ENCODE results near the gene AP5S1. TPM values are rescaled to one million over a fixed set of nuclear protein-coding genes. Genes with fewer than 3 reads are reported as not detected.

Gene AP5S1
- total and polyA plus RNA-seq, 2 of the 13 experiments (the other 11 are each of a cell fraction or from before 2014, with no cell fraction given) = 7.9 to 23.2 TPM

DNA sequence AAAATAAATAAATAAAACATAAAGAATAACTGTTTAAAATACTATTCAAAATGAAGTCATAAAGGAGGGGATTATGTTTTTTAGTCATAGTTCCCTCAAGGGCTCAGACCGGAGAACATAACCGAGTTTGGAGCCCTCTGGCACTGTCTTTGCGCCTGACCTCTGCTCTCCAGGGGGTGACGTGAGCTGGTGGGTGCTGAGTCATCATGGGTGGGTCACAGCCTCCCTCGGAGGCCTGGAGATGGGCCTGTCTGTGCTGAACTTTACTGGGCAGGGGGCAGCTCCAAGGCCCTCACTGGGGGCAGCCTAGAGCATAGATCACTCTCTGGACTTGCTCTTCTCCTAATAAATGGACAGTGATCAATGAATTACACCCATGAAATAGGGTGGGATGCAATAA, 23.1 kb downstream of the AP5S1 start (continued):
- TF ChIP-seq DPF2 (CRISPR knock-in tag; IDR thresholded peaks at IDR 0.05; ENCODE audit: borderline replicate concordance, low read depth) (no peak), ZNF749 (CRISPR knock-in tag; IDR thresholded peaks at IDR 0.05; ENCODE audit: borderline replicate concordance) (no peak), SMARCE1 (IDR thresholded peaks at IDR 0.05; ENCODE audit: borderline replicate concordance) (no peak), DNMT3B (CRISPR knock-in tag; conservative IDR thresholded peaks at IDR 0.05) (no peak), SRF (IDR thresholded peaks at IDR 0.05; ENCODE audit: low read depth, low read length) (no peak), HNRNPUL1 (IDR thresholded peaks at IDR 0.05; ENCODE audit: low read depth, low read length) (no peak), TARDBP (CRISPR knock-in tag; IDR thresholded peaks at IDR 0.05) (no peak), MTA1 (CRISPR knock-in tag; IDR thresholded peaks at IDR 0.05; ENCODE audit: borderline replicate concordance) (no peak), CBX1 (IDR thresholded peaks at IDR 0.05; ENCODE audit: low read depth) (no peak), HNRNPLL (IDR thresholded peaks at IDR 0.05; ENCODE audit: low read depth, low read length, poor library complexity, severe bottlenecking) (no peak), KAT2B (IDR thresholded peaks at IDR 0.05; ENCODE audit: borderline replicate concordance, low read depth, low read length) (no peak), REPIN1 (CRISPR knock-in tag; IDR thresholded peaks at IDR 0.05; ENCODE audit: borderline replicate concordance, low read depth) (no peak), DNMT1 (CRISPR knock-in tag; IDR thresholded peaks at IDR 0.05) (no peak), ZNF614 (CRISPR knock-in tag; IDR thresholded peaks at IDR 0.05; ENCODE audit: borderline replicate concordance) (no peak), NAIF1 (CRISPR knock-in tag; IDR thresholded peaks at IDR 0.05; ENCODE audit: borderline replicate concordance) (no peak)
- TF ChIP-seq, protein P1, sequence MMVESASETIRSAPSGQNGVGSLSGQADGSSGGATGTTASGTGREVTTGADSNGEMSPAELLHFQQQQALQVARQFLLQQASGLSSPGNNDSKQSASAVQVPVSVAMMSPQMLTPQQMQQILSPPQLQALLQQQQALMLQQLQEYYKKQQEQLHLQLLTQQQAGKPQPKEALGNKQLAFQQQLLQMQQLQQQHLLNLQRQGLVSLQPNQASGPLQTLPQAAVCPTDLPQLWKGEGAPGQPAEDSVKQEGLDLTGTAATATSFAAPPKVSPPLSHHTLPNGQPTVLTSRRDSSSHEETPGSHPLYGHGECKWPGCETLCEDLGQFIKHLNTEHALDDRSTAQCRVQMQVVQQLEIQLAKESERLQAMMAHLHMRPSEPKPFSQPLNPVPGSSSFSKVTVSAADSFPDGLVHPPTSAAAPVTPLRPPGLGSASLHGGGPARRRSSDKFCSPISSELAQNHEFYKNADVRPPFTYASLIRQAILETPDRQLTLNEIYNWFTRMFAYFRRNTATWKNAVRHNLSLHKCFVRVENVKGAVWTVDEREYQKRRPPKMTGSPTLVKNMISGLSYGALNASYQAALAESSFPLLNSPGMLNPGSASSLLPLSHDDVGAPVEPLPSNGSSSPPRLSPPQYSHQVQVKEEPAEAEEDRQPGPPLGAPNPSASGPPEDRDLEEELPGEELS (CRISPR knock-in tag; IDR thresholded peaks at IDR 0.05) = 0 out of 2 replicates have a peak, but pooled peaks have one; percentile 7
- TF ChIP-seq, protein P2, sequence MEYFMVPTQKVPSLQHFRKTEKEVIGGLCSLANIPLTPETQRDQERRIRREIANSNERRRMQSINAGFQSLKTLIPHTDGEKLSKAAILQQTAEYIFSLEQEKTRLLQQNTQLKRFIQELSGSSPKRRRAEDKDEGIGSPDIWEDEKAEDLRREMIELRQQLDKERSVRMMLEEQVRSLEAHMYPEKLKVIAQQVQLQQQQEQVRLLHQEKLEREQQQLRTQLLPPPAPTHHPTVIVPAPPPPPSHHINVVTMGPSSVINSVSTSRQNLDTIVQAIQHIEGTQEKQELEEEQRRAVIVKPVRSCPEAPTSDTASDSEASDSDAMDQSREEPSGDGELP (IDR thresholded peaks at IDR 0.05; ENCODE audit: borderline replicate concordance, low read depth) = no peak
- TF ChIP-seq, protein P3, sequence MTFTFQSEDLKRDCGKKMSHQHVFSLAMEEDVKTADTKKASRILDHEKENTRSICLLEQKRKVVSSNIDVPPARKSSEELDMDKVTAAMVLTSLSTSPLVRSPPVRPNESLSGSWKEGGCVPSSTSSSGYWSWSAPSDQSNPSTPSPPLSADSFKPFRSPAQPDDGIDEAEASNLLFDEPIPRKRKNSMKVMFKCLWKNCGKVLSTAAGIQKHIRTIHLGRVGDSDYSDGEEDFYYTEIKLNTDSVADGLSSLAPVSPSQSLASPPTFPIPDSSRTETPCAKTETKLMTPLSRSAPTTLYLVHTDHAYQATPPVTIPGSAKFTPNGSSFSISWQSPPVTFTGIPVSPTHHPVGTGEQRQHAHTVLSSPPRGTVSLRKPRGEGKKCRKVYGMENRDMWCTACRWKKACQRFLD (CRISPR knock-in tag; IDR thresholded peaks at IDR 0.05; ENCODE audit: borderline replicate concordance) = no peak
- TF ChIP-seq, protein P4, sequence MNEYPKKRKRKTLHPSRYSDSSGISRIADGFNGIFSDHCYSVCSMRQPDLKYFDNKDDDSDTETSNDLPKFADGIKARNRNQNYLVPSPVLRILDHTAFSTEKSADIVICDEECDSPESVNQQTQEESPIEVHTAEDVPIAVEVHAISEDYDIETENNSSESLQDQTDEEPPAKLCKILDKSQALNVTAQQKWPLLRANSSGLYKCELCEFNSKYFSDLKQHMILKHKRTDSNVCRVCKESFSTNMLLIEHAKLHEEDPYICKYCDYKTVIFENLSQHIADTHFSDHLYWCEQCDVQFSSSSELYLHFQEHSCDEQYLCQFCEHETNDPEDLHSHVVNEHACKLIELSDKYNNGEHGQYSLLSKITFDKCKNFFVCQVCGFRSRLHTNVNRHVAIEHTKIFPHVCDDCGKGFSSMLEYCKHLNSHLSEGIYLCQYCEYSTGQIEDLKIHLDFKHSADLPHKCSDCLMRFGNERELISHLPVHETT (CRISPR knock-in tag; conservative IDR thresholded peaks at IDR 0.05) = 0 out of 2 replicates have a peak, but pooled peaks have one; percentile 18
- TF ChIP-seq, protein P5, sequence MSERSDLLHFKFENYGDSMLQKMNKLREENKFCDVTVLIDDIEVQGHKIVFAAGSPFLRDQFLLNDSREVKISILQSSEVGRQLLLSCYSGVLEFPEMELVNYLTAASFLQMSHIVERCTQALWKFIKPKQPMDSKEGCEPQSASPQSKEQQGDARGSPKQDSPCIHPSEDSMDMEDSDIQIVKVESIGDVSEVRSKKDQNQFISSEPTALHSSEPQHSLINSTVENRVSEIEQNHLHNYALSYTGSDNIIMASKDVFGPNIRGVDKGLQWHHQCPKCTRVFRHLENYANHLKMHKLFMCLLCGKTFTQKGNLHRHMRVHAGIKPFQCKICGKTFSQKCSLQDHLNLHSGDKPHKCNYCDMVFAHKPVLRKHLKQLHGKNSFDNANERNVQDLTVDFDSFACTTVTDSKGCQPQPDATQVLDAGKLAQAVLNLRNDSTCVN (CRISPR knock-in tag; IDR thresholded peaks at IDR 0.05; ENCODE audit: borderline replicate concordance) = no peak; the same call in 1 of the 2 replicates

All from HepG2 (cell line).